Panc1 (cell line): ENCODE data around the gene PARM1.

Experiments
- CTCF ChIP-seq: fragments of 450-650 bp; IDR thresholded peaks from 2 replicates; pipeline ENCODE4 v1.5.1; 2017; ENCODE audit warnings: mild to moderate bottlenecking
- POLR2AphosphoS5 ChIP-seq: IDR thresholded peaks from 2 replicates; pipeline ENCODE4 v1.6.1; 2012; ENCODE audit warnings: mild to moderate bottlenecking, low read depth, low read length, moderate library complexity
- REST ChIP-seq, 2 experiments: IDR thresholded peaks; 2 replicates each; pipeline ENCODE4 v1.6.1; 2011 to 2012; ENCODE audit warnings: low read depth in 2 of 2, control low read depth in 1 of 2, low read length in 1 of 2, mild to moderate bottlenecking in 1 of 2, moderate library complexity in 1 of 2; ENCODE audit not compliant: insufficient read depth in 1 of 2
- SIN3A ChIP-seq: IDR thresholded peaks from 2 replicates; pipeline ENCODE4 v1.6.1; 2012; ENCODE audit warnings: low read depth, mild to moderate bottlenecking, low read length, moderate library complexity, borderline replicate concordance; ENCODE audit not compliant: insufficient read depth

GRCh38 chr4:75065909-75066308 is 133.0 kb downstream of the PARM1 start:
- TF ChIP-seq CTCF (no peak), POLR2AphosphoS5 (no peak), REST (IDR thresholded peaks at IDR 0.05; ENCODE audit: insufficient read depth in 1 of 2, low read depth in 2 of 2, low read length in 1 of 2) (no peak), SIN3A (no peak)
